Activated CD8-positive, alpha-beta memory T cell treated with anti-CD3 and anti-CD28 coated beads, Interleukin-2, amount 50 U/mL, for 4 hours (primary cell): ENCODE data around the gene KIF17.

ENCODE experiments used
- DNase-seq: peaks from one replicate; pipeline ENCODE4 v3.0.0-alpha.2; 2020

KIF17 gene

DNA sequence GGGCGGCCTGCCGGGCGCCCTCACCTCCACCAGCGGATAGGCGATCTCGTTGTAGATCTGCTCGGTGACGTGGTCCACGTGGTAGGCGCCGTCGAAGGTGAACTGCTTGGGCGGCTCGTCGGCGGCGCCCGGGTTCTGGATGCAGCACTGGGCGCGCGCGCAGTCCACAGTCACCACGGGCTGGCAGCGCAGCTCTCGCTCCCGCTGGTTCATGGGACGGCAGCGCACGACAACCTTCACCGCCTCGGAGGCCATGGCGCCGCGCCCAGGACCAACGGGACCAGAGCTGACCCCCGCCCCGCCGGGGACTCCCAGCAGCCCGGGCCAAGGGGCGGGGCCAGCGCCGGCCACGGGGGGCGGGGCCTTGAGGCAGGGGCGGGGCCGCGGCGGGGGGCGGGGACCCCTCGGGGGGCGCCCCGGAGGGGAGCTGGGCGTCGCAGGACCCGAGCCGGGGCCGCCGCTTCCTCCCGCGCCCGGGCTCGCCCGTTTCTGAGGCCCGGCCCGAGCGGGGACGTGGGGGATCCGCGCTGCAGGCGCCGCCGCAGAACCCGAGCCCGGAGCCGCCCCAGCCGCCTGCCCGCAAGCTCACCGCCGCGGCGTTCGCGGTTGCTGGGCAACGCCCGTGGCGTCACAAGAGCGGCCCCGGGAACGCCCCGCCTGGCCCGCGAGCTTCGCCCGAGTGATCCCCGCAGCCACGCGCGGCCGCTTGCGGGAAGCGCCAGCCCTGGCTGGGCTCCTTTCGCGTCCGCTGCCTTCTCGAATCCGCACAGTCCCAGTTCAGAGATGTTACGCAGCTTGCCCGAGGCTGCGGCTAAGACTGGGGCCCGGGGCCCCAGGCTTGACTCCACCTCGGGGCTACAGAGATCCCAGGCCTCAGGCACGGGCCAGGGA is at the start of gene KIF17:
Gene KIF17, minus strand, starts transcription at position 556 of the 891 bp plus-strand sequence. Its CDS starts 301 bp downstream, at position 255.
- peak; percentile 64 for DNase-seq

DNA sequence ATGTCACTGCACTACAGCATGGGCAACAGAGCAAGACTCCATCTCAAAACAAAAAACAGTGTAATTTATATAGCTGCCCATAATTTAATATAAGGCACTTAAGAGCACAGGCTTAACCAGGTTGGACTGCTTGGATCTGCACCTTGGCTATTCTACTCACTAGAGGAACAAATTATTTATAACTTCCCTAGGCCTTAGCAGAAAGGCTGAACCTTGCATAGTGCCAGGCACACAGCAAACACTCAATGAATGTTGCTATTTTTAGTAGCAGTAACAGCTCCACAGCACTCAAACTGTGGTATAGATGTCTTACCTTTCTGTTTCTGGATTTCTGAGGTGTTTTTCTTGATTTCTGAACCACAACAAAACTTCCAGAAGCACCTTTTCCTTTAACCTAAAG is 49.5 kb upstream of the KIF17 start:
- no peak for DNase-seq

DNA sequence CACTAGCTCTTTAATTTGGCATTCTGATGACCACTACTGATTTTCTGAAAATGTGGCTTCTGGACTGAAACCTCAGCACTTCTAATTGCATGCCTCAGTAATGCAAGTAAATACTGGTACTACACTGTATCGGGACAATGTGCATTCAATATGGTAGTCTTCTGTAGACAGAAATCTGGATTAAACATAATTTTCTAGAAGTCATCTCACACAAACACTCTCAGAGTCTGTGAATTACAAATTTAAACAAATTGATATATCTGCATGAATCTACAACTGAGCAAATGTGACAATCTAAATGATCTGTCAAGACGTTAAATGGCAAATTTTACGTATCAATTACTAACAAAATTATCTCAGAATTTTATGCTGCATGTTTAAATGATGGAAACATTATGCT is 45.6 kb upstream of the KIF17 start:
- no peak for DNase-seq

DNA sequence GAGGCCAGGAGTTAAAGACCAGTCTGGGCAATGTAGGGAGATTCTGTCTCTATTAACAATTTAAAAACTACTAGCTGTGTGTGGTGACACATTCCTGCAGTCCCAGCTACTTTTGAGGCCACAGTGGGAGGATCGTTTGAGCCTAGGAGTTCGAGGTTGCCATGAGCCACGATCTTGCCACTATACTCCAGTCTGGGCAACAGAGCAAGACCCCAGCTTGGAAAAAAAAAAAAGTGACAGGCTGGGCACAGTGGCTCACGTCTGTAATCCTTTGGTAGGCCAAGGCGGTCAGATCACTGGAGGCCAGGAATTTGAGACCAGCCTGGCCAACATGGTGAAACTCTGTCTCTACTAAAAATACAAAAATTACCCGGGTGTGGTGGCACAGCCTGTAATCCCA is 42.5 kb upstream of the KIF17 start:
- no peak for DNase-seq

DNA sequence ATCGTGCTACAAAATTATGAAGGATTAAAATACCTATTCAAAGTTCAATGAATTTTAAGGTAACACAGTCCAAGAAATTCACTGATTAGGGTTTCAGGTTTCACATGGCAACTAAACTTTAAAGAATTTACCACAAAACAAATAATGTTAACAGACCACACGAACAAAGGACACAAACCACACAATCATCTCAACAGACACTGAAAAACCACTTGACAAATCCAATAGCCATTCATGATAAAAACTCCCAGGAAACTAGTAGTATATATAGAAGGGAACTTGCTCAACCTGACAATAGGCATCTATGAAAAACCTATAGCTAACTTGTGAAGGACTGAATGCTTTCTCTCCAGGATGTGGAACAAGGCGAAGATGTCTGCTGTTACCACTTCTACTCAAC is 35.8 kb upstream of the KIF17 start:
- no peak for DNase-seq

DNA sequence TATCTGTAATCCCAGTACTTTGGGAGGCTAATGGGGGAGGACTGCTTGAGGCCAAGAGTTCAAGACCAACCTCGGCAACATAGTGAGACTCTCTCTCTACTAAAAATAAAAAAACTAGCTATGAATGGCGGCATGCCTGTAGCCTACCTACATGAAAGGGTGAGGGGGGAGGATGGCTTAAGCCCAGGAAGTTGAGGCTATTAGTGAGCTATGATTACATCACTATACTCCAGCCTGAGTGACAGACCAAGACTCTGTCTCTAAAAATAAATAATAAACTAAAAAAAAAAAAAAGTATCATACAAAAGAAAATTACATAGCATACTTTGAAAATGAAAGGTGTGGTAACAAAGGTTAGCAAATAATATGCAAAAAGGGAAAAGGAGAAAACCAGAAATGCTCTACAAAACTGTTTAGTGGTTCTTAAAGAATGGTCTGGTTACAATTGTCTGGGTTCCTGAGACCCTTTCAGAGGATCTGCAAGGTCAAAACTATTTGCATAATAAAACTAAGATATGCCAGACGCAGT is 33.7 kb upstream of the KIF17 start:
- no peak for DNase-seq

DNA sequence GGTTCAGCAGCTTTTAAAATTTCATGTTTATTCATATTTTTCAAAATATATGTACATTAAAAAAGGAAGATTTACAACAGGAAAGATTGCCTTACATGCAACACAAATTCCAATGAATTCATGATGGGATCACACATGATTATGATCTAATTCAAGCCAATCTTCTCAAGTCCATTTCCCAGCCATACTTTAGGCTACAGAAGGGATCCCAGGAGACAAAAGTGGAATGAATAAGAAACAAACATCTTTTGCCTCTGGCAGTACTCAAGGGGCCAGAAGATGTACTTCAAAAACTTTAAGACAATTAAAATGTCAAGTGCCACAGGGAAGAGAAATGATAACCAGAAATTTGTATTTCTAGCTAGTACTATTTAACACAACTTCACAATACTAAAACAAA is 24.9 kb upstream of the KIF17 start:
- DNase-seq, result no peak

DNA sequence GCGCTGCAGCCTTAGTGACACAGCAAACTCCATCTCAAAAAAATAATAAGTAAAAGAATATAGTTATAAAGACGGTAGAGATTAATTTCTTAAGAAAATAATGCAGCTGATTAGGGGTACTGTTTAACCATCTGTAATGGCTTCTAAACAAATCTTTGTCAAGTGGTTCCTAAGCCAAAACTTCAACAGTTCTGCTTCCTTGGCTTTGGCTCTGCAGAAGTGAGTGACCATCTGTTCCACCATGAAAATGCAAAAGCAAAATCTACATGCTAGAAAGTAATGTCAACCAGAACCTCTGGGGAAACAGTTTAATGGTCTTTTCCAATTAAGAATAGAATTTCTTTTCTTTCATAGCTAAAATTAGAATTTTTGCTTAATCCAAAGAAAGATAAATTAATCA is 23.0 kb upstream of the KIF17 start:
- DNase-seq, result no peak

DNA sequence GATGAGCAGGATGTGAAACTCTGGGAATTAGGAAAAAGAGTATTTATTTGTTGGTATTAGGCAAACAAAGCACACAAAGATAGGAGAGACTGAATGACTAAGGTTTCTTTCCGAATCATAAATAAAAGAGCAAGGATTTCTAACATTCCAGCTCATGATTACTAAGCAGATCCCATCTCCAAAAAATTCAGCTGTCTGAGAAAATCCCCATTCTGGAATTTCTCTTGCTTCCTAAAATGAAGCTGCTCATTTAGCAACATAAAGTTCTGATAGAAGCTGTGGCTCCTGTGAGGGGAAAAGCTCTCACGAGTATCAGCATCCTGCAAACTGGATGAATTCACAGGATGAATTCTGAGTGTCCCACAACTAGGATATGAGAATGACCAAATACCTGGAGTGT is 21.4 kb upstream of the KIF17 start:
- DNase-seq, result no peak

DNA sequence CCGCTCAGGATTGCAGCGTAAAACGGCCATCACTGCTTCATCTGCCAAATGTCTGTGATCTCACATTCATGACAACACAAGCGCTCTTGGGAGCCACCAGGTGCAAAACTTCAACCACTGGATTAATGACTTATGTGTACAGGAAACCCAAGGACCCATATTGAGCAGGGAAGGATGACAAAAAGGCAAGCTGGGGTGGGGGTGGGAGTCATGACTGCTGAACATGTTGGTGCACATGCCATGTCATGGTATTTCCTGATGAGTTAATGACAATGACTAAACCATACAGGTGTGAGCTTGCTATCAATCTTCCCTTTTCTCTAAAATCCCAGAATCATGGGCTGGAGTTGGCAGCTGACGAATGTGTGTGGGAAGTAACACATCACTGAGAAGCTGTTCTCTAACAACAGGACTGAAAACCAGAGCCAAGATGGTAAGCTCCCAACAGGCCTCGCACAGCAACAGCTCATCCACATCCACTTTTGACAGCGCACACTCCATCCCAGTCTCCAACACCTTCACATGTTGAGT is 17.8 kb upstream of the KIF17 start:
- DNase-seq, result no peak

DNA sequence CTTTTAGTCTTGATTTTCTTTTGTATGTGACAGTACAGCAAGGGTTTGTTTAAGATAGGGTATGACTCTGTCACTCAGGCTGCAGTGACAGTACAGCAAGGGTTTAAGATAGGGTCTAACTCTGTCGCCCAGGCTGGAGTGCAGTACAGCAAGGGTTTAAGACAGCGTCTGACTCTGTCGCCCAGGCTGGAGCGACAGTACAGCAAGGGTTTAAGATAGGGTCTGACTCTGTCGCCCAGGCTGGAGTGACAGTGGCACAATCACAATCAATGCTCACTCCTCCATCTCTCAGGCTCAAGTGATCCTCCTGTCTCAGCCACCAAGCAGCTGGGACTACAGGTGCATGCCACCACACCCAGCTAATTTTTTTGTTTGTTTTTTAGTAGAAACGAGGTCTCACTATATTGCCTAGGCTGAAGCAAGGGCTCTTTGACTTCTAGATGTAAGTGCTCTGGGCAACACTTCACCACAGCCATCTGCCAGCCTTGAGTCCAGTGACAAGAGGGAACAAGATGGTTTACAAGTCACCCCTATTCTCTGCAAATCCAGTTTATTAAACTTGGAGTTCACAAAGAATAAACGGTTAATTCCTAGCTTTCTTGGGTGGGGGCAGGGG is 15.7 kb upstream of the KIF17 start:
- DNase-seq, result no peak

DNA sequence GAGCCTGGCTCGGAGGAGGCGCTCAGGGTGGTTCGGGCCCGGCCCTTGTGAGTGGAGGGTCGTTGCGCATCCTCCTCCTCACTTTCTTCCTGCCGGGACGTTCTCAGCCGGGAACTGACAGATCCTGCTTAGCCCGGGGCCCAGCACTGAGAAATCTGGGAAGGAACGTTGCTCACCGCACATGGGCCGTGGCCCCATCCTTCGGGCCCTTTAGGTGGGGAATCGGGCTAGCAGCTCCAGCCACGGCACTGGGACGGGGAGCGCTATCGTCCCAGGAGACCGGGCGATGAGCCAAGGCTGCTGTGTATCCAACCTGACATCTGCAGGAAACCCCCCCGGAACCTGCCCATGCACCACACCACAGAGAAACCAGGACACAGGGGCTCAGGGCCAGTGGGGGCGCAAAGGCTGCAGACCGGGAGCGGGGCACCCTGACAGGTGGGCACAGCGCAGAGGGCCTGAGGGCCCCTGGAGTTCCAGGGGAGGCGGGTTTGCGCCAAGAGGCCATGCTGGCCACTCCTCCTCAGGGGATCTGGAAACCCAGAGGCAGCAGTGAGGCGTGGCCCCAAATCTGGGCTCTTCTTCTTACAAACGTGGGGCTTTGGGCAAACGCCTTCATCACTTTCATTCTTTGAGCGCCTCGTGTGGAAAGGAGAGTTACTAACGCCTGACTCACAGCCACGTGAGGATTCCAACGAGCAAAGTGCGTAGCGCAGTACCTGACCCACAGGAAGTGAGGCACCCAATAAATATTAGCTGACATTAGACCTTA is 15.0 kb upstream of the KIF17 start, which contains the start of gene SH2D5:
Gene SH2D5, minus strand, starts transcription at position 116 of the 772 bp plus-strand sequence. CDS start 4,659 bp downstream, outside the sequence.
- DNase-seq, result peak; percentile 71

DNA sequence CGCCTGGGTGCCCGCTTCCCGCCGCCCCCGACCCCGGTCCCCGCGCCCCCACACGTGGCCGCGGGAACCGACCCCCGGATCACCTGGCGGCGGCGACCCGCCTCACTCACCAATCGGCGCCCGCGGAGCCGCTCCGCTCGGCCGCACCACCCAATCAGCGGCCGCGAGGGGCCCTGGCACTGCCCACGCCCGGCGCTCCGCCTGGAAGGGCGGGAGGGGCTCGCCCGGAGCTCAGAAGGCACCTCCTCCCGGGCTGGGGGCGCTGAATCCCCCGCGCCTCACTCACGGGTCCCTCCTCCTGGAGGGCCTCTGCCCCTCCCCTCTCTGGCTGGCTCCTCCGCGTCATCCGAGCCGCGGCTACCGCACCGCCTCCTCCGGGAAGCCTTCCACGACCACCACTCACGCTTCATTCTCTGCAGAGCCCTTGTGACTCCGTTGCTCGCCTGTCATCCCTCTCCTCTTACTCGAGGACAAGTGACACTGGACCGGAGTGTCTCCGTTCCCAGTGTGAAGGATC is 14.3 kb upstream of the KIF17 start:
- DNase-seq, result peak; percentile 71

DNA sequence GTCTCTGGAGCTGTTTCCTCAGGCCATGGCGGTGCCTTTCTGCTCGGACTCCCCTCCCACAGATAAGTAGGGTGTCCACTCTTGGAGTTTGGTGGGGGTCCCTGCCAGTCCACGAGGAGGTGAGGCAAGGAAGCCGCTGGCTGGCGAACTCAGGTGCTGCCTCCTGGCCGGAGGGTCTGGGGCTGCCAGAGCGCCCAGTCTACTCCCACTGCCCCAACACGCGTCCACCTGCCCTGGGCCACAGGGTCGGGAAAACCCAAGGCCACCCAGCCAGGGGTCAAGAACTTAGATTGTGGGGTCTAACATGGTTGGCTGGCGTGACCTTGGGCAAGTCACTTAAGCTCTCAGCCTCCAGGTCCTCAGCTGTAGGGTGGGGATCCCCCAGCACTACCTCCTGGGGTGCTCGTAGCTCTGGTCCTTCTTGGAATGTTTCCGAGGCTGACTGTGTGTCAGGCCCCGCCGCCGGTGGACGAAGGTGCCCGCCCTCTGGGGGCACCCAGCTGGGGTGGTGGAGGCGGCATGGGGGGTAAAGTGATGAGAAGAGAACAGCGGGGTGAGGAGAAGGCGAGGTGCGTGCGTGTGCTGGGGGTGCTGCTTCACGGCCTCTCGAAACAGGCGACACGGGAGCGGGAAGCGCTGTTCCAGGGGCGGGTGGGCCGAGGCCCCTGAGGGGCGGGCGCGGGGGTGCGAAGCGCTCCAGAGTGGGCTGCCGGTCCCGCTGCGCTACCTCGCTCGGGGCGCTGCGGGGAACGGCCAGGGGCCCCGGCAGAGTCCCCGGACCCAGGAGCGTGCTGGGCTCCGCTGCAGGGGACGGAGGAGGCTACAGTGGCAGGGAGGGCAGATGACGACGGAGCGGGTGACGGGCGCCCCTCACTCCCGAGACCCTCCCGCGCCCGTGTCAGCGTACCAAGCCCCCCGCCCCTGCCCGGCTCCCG is 13.5 kb upstream of the KIF17 start:
- DNase-seq, result no peak

DNA sequence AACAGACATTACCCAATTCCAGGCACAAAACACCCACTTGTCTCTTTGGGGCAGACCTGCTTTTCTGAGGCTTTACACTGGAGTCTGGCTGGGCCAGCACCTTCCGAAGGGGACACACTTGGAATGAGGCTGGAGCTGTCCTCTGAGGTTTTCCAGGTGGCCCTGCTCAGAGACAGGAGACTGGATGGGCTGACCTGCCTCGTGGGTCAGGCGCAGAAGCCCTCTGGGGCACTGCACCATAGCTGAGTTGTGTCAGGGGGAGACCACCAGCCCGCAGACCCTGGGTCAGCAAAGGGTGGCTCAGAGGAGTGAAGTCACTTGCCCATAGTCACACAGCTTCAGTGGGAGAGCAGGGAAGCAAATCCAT is 12.9 kb upstream of the KIF17 start:
- DNase-seq, result no peak

DNA sequence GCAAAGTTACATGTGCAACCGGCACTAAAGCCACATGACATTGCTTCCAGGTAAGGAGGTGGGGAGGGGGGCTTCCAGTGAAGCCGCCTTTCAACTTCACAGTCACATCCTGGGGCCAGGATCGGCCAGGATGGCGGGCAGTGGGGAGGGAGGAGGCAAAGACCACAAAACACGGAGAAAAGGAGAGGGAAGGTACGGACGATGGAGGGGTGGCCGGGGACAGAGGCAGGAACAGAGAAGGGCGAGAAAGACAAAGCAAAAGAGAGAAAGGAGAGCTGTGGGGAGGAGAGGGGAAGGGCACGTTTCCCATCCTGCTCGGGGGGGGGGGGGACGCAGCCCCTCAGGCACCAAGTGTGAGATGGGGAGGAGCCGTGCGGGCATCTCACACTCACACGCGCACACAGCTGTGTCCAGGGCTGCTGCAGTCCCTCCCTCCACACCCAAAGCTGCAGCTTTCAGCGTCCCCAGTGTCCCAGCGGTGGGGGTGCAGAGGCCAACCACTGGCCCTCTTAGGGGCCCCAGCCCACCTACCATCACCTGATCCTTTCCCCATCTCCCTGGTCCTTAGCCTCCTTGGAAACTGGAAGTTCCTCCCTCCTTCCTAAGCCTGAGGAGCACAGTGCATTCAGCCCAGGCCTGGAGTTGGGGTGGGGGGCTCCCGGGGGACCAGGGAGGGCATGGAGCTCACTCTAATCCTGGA is 12.3 kb upstream of the KIF17 start:
- DNase-seq, result no peak

DNA sequence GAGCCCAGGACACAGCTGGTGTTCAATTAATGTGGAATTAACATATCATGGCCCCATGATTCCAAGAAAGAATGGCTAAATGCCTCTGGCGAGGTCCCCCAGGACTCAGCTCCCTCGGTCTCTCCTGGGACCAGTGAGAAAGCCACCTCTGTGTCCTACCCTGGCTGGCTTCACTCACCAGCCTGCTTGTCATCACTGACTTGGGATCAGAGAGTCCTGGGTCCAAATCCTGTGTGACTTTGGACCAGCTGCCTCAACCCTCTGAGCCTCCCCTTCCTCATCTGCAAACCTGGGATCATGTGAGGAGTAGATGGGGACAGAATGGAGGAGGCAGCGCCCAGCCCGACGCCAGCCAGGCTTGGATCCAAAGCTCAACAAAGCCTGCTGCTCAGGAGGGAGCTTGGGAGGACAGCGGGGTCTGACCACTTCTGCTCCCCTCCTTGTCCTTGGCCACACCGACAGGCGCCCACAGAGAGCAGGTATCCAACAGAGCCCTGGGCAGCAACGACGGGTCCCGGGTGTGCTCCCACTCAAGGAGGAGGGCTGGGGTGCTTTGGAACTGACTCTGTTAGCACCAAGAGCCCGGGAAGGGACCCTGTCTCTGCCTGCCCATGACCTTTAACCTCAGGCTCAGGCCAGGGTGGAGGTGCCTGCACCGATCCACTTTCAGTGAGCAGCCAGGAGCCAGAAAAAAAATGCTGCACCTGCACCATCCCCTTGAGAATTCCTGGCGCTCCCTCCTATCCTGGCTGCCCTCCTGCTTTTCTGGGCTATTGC is 11.5 kb upstream of the KIF17 start:
- no peak for DNase-seq

DNA sequence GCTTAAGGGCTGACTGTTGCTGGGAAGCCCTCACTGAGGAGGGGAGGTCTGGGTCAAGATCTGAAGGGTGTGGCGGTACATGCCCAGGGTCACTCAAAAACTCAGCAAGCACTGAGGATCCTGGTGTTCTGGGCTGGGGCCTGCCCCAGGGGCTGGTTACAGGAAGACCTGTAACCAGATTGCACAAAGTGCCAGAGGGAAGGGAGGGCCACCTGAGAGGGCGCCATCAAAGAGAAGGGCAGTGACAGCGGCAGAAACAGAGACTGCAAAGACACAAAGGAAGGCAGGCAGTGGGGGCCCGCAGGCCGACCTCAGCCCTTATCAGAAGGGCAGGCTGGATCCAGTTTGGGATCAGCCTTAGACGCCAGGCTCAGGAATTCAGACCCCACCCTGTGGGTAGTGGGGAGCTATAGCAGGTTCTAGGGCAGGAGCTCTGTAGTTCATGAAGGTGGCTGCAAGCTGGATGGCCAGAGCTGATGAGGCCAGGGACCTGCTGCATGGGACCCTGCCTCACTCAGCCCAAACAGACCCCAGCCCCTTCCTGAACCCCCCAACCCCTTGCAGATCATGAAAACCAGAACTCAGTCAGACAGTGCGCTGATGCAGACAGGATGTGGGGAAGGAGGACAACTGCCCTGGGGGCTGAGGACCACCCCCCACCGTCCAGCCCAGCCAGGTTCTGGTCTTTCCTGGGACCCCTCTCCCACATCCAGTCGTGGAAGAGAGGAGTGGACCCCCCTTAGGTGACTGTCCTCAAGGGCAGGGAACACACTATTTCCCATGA is 10.8 kb upstream of the KIF17 start:
- no peak for DNase-seq

DNA sequence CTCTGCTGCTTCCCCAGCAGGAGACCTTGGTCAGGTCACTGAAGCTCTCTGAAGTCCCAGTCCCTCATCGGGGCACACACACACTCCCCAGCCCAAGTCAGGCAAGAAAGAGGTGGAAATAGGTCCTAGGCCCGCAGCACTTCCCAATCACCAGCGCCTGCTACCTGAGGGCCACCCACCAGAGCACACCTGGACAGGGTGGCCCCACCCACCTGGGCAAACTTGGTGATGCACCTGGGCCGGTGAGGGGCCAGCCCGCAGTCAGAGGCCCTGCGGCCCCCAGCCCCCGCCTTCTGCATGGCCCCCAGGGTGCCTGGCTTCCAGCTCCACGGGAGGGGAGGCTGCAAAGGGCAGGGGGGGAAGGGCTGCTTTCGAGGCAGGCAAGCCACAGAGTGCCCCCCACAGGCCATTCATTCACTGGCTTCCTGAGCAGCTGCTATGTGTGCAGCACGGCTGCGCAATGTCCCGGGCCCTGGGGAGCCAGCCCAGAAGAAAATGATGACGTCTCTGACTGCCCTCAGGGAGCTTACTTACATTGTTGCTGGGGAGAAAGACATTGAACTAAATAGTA is 10.0 kb upstream of the KIF17 start:
- no peak for DNase-seq
